ENCODE data around the gene PDCD11. TPM values are rescaled to one million over a fixed set of nuclear protein-coding genes. Genes with fewer than 3 reads are reported as not detected.
"Not testable (repeated sequence)": the region's sequence is repeated elsewhere in the genome, so short reads cannot be mapped to it uniquely, and the experiment has no call there.

Gene PDCD11
- 10 to 100 TPM in 2 of 4 donors, 1 to 10 TPM in 2; 7.4 to 39.0 (median 22.2) TPM for total RNA-seq

GRCh38 chr10:103396067-103396788, at the start of gene PDCD11, which contains the start of gene ATP5MK:
TSS of gene PDCD11 (plus strand) at chr10:103396626. CDS start at chr10:103398427, 1,801 bp downstream.
TSS of gene ATP5MK (minus strand) at chr10:103396475. CDS start at chr10:103392457, 4,018 bp downstream.
- Histone ChIP-seq H3K4me1 (peaks cover 0 to 13% of the 10 kb centered on the region in 2 donors), H3K27me3 (no peaks in the 10 kb centered on the region), H3K4me3 (peak within 1 kb of the TSS; percentile 72 to 82), H3K9me3 (no peaks in the 10 kb centered on the region), H3K27ac (peak within 1 kb of the TSS; percentile 73 to 83), H3K36me3 (no peaks in the 10 kb centered on the region)
- TF ChIP-seq CTCF (IDR thresholded peaks at IDR 0.05) (peak in 2 of 4 experiments; percentile 14 to 23), POLR2A (IDR thresholded peaks at IDR 0.05) (peak in 1 of 2 donors; percentile 61)
- intact Hi-C loops (cut with DNase I; ENCODE audit: low total_unique reads) = no loop called here
- peak; percentile 97 for DNase-seq

- Histone ChIP-seq H3K9me3 (no peaks in the 10 kb centered on the region), H3K4me3 (peak overlapping the region; percentile 58 to 67), H3K36me3 (no peaks in the 10 kb centered on the region), H3K27me3 (no peaks in the 10 kb centered on the region), H3K27ac (peak overlapping the region; percentile 82 to 91), H3K4me1 (no peaks in the 10 kb centered on the region)
- no peak for DNase-seq
- TF ChIP-seq POLR2A (IDR thresholded peaks at IDR 0.05) (no peak), CTCF (IDR thresholded peaks at IDR 0.05) (no peak)
- intact Hi-C loops (cut with DNase I; ENCODE audit: low total_unique reads) = no loop called here
Observed at GRCh38 chr10:103350175-103350516, 46.3 kb upstream of the PDCD11 start.

GRCh38 chr10:103350517-103351260, 45.7 kb upstream of the PDCD11 start, which contains the start of gene PCGF6:
TSS of gene PCGF6 (minus strand) at chr10:103351140. CDS start at chr10:103351066, 74 bp downstream.
- peak within 1 kb of the TSS; percentile 82 to 91 for H3K27ac ChIP-seq
- DNase-seq = peak; percentile 72 to 84
- intact Hi-C loops (cut with DNase I; ENCODE audit: low total_unique reads) = no loop called here
- TF ChIP-seq POLR2A (IDR thresholded peaks at IDR 0.05) (peak in 1 of 2 donors; percentile 23), CTCF (IDR thresholded peaks at IDR 0.05) (peak in 1 of 4 experiments; percentile 16)
- H3K4me3 ChIP-seq = peak within 1 kb of the TSS; percentile 58 to 67
- no peaks in the 10 kb centered on the region for H3K27me3 ChIP-seq
- H3K9me3 ChIP-seq = no peaks in the 10 kb centered on the region
- no peaks in the 10 kb centered on the region for H3K4me1 ChIP-seq
- no peaks in the 10 kb centered on the region for H3K36me3 ChIP-seq

GRCh38 chr10:103353281-103353680, 43.1 kb upstream of the PDCD11 start:
- DNase-seq = no peak
- intact Hi-C loops (cut with DNase I; ENCODE audit: low total_unique reads) = no loop called here
- H3K9me3 ChIP-seq = no peaks in the 10 kb centered on the region
- H3K4me1 ChIP-seq = no peaks in the 10 kb centered on the region
- H3K27ac ChIP-seq = no peak overlapping the region
- no peak for TF ChIP-seq POLR2A (IDR thresholded peaks at IDR 0.05)
- no peak for TF ChIP-seq CTCF (IDR thresholded peaks at IDR 0.05)
- H3K27me3 ChIP-seq = no peaks in the 10 kb centered on the region
- no peak overlapping the region for H3K4me3 ChIP-seq
- no peaks in the 10 kb centered on the region for H3K36me3 ChIP-seq

GRCh38 chr10:103354567-103354966, 41.9 kb upstream of the PDCD11 start:
- H3K36me3 ChIP-seq; H3K4me3 ChIP-seq; DNase-seq; H3K9me3 ChIP-seq; intact Hi-C loops (cut with DNase I; ENCODE audit: low total_unique reads); H3K27ac ChIP-seq; H3K4me1 ChIP-seq; H3K27me3 ChIP-seq: not testable (repeated sequence)

Data from uterus (tissue), 4 donors.